ENCODE measurements around the gene ERBB2. TPM values are rescaled to one million over a fixed set of nuclear protein-coding genes. Genes with fewer than 3 reads are reported as not detected.

ERBB2 gene
- total and polyA plus RNA-seq, 2 of the 8 experiments (the other 6 are each of a cell fraction or from before 2014, with no cell fraction given): 183 to 394 TPM

DNA sequence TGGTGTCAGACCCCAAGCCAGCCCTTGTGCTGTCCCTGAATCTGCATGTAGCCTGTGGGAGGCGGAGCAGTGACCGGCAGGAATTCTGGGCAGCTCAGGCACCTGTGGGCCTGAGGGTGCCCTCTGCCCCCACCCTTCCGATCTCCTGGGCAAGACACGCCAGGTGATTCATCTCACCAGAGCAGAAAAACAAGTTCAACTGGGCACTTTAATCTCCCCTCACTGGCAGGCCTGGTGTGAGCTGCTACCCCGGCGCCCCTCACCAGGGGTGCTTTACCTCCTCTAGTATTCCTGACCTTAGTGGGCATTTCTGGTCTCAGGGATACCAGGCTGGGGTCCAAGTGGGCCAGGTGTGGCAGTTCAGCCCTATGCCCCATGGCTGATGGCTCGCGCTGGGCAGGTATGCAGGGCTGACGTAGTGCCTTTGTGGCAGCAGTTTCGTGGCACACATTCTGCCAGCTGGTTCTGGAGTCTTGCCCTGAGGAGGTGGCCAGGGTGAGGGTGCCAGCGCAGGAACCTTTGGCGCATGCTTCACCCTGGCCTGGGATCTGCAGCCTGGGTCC lies 6.0 kb downstream of the ERBB2 start:
- Histone ChIP-seq H3K4me3 (ENCODE audit: extremely low read depth in 1 of 4, insufficient read depth in 2 of 4, low read depth in 3 of 4, low read length in 4 of 4) (peak overlapping the region in 1 of 4 experiments; percentile 26; a peak in 1 of 8 replicates), H3K23me2 (ENCODE audit: low read depth, low read length) (peaks cover 9% of the 10 kb centered on the region), H4K5ac (ENCODE audit: insufficient read length, low read depth, low read length) (peak overlapping the region; percentile 10), H3K23ac (ENCODE audit: insufficient read length) (no peak overlapping the region), H3K27ac (ENCODE audit: low read depth, low read length) (peak overlapping the region; percentile 72), H3K18ac (ENCODE audit: extremely low read depth, low read length) (peak overlapping the region; percentile 75; the same call in 1 of the 2 replicates), H2BK12ac (ENCODE audit: low read depth, low read length) (peak overlapping the region; percentile 75; the same call in 1 of the 2 replicates), H3K14ac (ENCODE audit: insufficient read length) (no peak overlapping the region), H4K20me1 (replicated peaks in 1 of 2; ENCODE audit: control insufficient read depth in 1 of 2, insufficient read depth in 2 of 2, low read length in 2 of 2) (peaks cover 29 to 44% of the 10 kb centered on the region in 2 experiments), H3K9me3 (ENCODE audit: insufficient read depth in 2 of 2, low read depth in 1 of 2, low read length in 1 of 2) (no peaks in the 10 kb centered on the region), H2BK120ac (replicated peaks; ENCODE audit: low read depth, low read length) (no peak overlapping the region), H3K4me1 (replicated peaks in 1 of 4; ENCODE audit: control insufficient read depth in 3 of 4, insufficient read depth in 4 of 4, low read length in 3 of 4) (peaks cover 12 to 43% (median 26%) of the 10 kb centered on the region in 4 experiments), H2AK5ac (ENCODE audit: low read depth, low read length) (no peak overlapping the region), H3K56ac (replicated peaks; ENCODE audit: insufficient read length, low read depth, low read length) (no peak overlapping the region), H2AFZ (ENCODE audit: low read length) (no peak overlapping the region), H2BK20ac (ENCODE audit: low read length) (0 out of 2 replicates have a peak overlapping the region, but pooled peaks have one; percentile 34), H3K79me1 (ENCODE audit: low read depth, low read length) (peaks cover 22% of the 10 kb centered on the region), H3K9ac (replicated peaks in 1 of 4; ENCODE audit: extremely low read depth in 1 of 4, low read depth in 3 of 4, low read length in 3 of 4) (peak overlapping the region in 2 of 4 experiments; percentile 9 to 38; a peak in 3 of 7 replicates), H3K4me2 (ENCODE audit: insufficient read depth in 1 of 2, low read depth in 2 of 2, low read length in 2 of 2) (peak overlapping the region; percentile 63 to 88; a peak in 1 of 4 replicates), H2BK5ac (ENCODE audit: low read depth, low read length) (peak overlapping the region; percentile 67), H2BK15ac (ENCODE audit: low read length) (0 out of 2 replicates have a peak overlapping the region, but pooled peaks have one; percentile 81), H4K91ac (replicated peaks; ENCODE audit: insufficient read length, low read length) (no peak overlapping the region), H3K4ac (replicated peaks; ENCODE audit: insufficient read length, low read depth, low read length) (no peak overlapping the region), H4K8ac (ENCODE audit: extremely low read depth, insufficient read depth, low read length) (no peak overlapping the region; the same call in 1 of the 2 replicates), H3K36me3 (ENCODE audit: control insufficient read depth in 2 of 4, insufficient read depth in 4 of 4, low read length in 3 of 4) (peaks cover 18 to 43% (median 35%) of the 10 kb centered on the region in 4 experiments), H3K79me2 (ENCODE audit: control insufficient read depth in 1 of 2, insufficient read depth in 2 of 2, low read length in 2 of 2) (peaks cover 38 to 91% of the 10 kb centered on the region in 2 experiments), H3K27me3 (replicated peaks in 1 of 4; ENCODE audit: control insufficient read depth in 3 of 4, extremely low read depth in 1 of 4, insufficient read depth in 3 of 4, low read length in 3 of 4) (no peaks in the 10 kb centered on the region)
- DNase-seq (ENCODE audit: low read depth in 1 of 2, low spot score in 2 of 2) (no peak), FAIRE-seq (no peak)
- ChIA-PET POLR2A (ENCODE audit: partially characterized antibody) (interaction anchor here (0.9 to 38.1 kb wide), 9 partner anchors 9 to 255 kb away, joined by 3 to 708 read pairs (median 6); partner anchors contain the start of genes MED1, MIEN1, PGAP3 and PNMT), CTCF (ENCODE audit: partially characterized antibody) (interaction anchor here (0.8 to 52.4 kb wide), 7 partner anchors 10 to 72 kb away, joined by 3 to 1885 read pairs (median 7); partner anchors contain the start of genes MIEN1, PPP1R1B and STARD3)
- 91% methylated on average over 9 of the region's 12 CpGs; no CpG with 5 or more reads in 1 of the 2 experiments for WGBS, 2 experiments (ENCODE audit: extremely low coverage in 1 of 2, insufficient coverage in 1 of 2, insufficient read length in 1 of 2, insufficient replicate concordance in 2 of 2, low coverage in 1 of 2, low lambda C conversion rate in 2 of 2, missing lambda C conversion rate in 1 of 2)
- TF ChIP-seq BCL11A (IDR thresholded peaks at IDR 0.05; ENCODE audit: low read depth in 2 of 2, low read length in 2 of 2) (no peak), EZH2 (IDR thresholded peaks at IDR 0.05; ENCODE audit: low read depth, low read length, severe bottlenecking) (no peak), EGR1 (IDR thresholded peaks at IDR 0.05; ENCODE audit: borderline replicate concordance, low read depth, low read length) (no peak), NANOG (IDR thresholded peaks at IDR 0.05; ENCODE audit: insufficient read depth, low read depth, low read length, poor library complexity, severe bottlenecking) (no peak), RFX5 (IDR thresholded peaks at IDR 0.05; ENCODE audit: borderline replicate concordance, low read depth, low read length) (no peak), TCF12 (IDR thresholded peaks at IDR 0.05; ENCODE audit: low read depth, low read length) (no peak), SRF (IDR thresholded peaks at IDR 0.05; ENCODE audit: low read depth, low read length) (no peak), BRCA1 (IDR thresholded peaks at IDR 0.05; ENCODE audit: low read depth, low read length) (no peak)
- TF ChIP-seq, protein P1, sequence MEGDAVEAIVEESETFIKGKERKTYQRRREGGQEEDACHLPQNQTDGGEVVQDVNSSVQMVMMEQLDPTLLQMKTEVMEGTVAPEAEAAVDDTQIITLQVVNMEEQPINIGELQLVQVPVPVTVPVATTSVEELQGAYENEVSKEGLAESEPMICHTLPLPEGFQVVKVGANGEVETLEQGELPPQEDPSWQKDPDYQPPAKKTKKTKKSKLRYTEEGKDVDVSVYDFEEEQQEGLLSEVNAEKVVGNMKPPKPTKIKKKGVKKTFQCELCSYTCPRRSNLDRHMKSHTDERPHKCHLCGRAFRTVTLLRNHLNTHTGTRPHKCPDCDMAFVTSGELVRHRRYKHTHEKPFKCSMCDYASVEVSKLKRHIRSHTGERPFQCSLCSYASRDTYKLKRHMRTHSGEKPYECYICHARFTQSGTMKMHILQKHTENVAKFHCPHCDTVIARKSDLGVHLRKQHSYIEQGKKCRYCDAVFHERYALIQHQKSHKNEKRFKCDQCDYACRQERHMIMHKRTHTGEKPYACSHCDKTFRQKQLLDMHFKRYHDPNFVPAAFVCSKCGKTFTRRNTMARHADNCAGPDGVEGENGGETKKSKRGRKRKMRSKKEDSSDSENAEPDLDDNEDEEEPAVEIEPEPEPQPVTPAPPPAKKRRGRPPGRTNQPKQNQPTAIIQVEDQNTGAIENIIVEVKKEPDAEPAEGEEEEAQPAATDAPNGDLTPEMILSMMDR (IDR thresholded peaks at IDR 0.05; ENCODE audit: control extremely low read depth in 1 of 3, insufficient read depth in 1 of 3, low read depth in 1 of 3, low read length in 3 of 3): no peak
